ENCODE results near the gene ARHGEF7. TPM values are rescaled to one million over a fixed set of nuclear protein-coding genes. Genes with fewer than 3 reads are reported as not detected.

ARHGEF7 gene
- total RNA-seq, 1 donor from 2014 or later = 86.5 TPM

- no peak overlapping the region for H3K27ac Mint-ChIP-seq
- peaks cover 4% of the 10 kb centered on the region for H3K9me3 Mint-ChIP-seq (ENCODE audit: low read depth)
- DNase-seq (ENCODE audit: low spot score, unreplicated experiment) = no peak
- H3K4me1 Mint-ChIP-seq (ENCODE audit: low read depth) = no peaks in the 10 kb centered on the region
- peaks cover 7% of the 10 kb centered on the region for H3K36me3 Mint-ChIP-seq (ENCODE audit: insufficient read depth)
- no peak for TF ChIP-seq CTCF (IDR thresholded peaks at IDR 0.05; ENCODE audit: unreplicated experiment)
- no peak overlapping the region for H3K4me3 Mint-ChIP-seq (ENCODE audit: low read depth)
- H3K27me3 Mint-ChIP-seq = no peaks in the 10 kb centered on the region
Measured at GRCh38 chr13:111337206-111337605, 222.1 kb downstream of the ARHGEF7 start.

- no peaks in the 10 kb centered on the region for H3K4me1 Mint-ChIP-seq (ENCODE audit: low read depth)
- DNase-seq (ENCODE audit: low spot score, unreplicated experiment) = no peak
- H3K9me3 Mint-ChIP-seq (ENCODE audit: low read depth) = peaks cover 4% of the 10 kb centered on the region
- H3K27ac Mint-ChIP-seq = no peak overlapping the region
- no peaks in the 10 kb centered on the region for H3K27me3 Mint-ChIP-seq
- H3K36me3 Mint-ChIP-seq (ENCODE audit: insufficient read depth) = peaks cover 7% of the 10 kb centered on the region
- H3K4me3 Mint-ChIP-seq (ENCODE audit: low read depth) = no peak overlapping the region
- no peak for TF ChIP-seq CTCF (IDR thresholded peaks at IDR 0.05; ENCODE audit: unreplicated experiment)
Measured at GRCh38 chr13:111337741-111338140, 222.6 kb downstream of the ARHGEF7 start.

GRCh38 chr13:111338841-111339240 lies 223.7 kb downstream of the ARHGEF7 start:
- H3K27me3 Mint-ChIP-seq = no peaks in the 10 kb centered on the region

GRCh38 chr13:111339366-111340143 lies 224.4 kb downstream of the ARHGEF7 start:
- no peak overlapping the region for H3K27ac Mint-ChIP-seq
- H3K36me3 Mint-ChIP-seq (ENCODE audit: insufficient read depth) = peaks cover 5% of the 10 kb centered on the region
- no peaks in the 10 kb centered on the region for H3K9me3 Mint-ChIP-seq (ENCODE audit: low read depth)
- no peak for DNase-seq (ENCODE audit: low spot score, unreplicated experiment)
- no peaks in the 10 kb centered on the region for H3K27me3 Mint-ChIP-seq
- H3K4me1 Mint-ChIP-seq (ENCODE audit: low read depth) = no peaks in the 10 kb centered on the region
- H3K4me3 Mint-ChIP-seq (ENCODE audit: low read depth) = no peak overlapping the region
- no peak for TF ChIP-seq CTCF (IDR thresholded peaks at IDR 0.05; ENCODE audit: unreplicated experiment)

More at GRCh38 chr13:111338841-111339240, 223.7 kb downstream of the ARHGEF7 start:
- Mint-ChIP-seq H3K4me3 (ENCODE audit: low read depth) (no peak overlapping the region), H3K36me3 (ENCODE audit: insufficient read depth) (peaks cover 7% of the 10 kb centered on the region), H3K27ac (peak overlapping the region; percentile 15), H3K4me1 (ENCODE audit: low read depth) (no peaks in the 10 kb centered on the region), H3K9me3 (ENCODE audit: low read depth) (peaks cover 4% of the 10 kb centered on the region)
- no peak for DNase-seq (ENCODE audit: low spot score, unreplicated experiment)
- no peak for TF ChIP-seq CTCF (IDR thresholded peaks at IDR 0.05; ENCODE audit: unreplicated experiment)

GRCh38 chr13:111341886-111342285 lies 226.8 kb downstream of the ARHGEF7 start:
- H3K36me3 Mint-ChIP-seq (ENCODE audit: insufficient read depth) = peaks cover 5% of the 10 kb centered on the region
- no peaks in the 10 kb centered on the region for H3K9me3 Mint-ChIP-seq (ENCODE audit: low read depth)
- H3K4me3 Mint-ChIP-seq (ENCODE audit: low read depth) = no peak overlapping the region
- H3K27me3 Mint-ChIP-seq = no peaks in the 10 kb centered on the region
- H3K27ac Mint-ChIP-seq = no peak overlapping the region
- H3K4me1 Mint-ChIP-seq (ENCODE audit: low read depth) = no peaks in the 10 kb centered on the region
- DNase-seq (ENCODE audit: low spot score, unreplicated experiment) = no peak
- TF ChIP-seq CTCF (IDR thresholded peaks at IDR 0.05; ENCODE audit: unreplicated experiment) = no peak

Data from progenitor cell of endocrine pancreas (in vitro differentiated cells).